ENCODE results near the gene SPCS1. TPM values are rescaled to one million over a fixed set of nuclear protein-coding genes. Genes with fewer than 3 reads are reported as not detected.
"Not testable (repeated sequence)": the region's sequence is repeated elsewhere in the genome, so short reads cannot be mapped to it uniquely, and the experiment has no call there.

The SPCS1 gene
- total RNA-seq, 1 donor from 2014 or later, result 62.4 TPM

GRCh38 chr3:52671676-52672075 lies 34.2 kb upstream of the SPCS1 start:
- H3K27me3 Mint-ChIP-seq (ENCODE audit: unreplicated experiment), result no peaks in the 10 kb centered on the region
- H3K9me3 Mint-ChIP-seq (ENCODE audit: unreplicated experiment), result peaks cover 1% of the 10 kb centered on the region
- no peaks in the 10 kb centered on the region for H3K4me1 Mint-ChIP-seq (ENCODE audit: low read depth, unreplicated experiment)
- H3K4me3 Mint-ChIP-seq (ENCODE audit: unreplicated experiment), result no peak overlapping the region
- no peak overlapping the region for H3K27ac Mint-ChIP-seq (ENCODE audit: unreplicated experiment)
- DNase-seq, result no peak
- peaks cover 10% of the 10 kb centered on the region for H3K36me3 Mint-ChIP-seq (ENCODE audit: unreplicated experiment)
- TF ChIP-seq, protein P1, sequence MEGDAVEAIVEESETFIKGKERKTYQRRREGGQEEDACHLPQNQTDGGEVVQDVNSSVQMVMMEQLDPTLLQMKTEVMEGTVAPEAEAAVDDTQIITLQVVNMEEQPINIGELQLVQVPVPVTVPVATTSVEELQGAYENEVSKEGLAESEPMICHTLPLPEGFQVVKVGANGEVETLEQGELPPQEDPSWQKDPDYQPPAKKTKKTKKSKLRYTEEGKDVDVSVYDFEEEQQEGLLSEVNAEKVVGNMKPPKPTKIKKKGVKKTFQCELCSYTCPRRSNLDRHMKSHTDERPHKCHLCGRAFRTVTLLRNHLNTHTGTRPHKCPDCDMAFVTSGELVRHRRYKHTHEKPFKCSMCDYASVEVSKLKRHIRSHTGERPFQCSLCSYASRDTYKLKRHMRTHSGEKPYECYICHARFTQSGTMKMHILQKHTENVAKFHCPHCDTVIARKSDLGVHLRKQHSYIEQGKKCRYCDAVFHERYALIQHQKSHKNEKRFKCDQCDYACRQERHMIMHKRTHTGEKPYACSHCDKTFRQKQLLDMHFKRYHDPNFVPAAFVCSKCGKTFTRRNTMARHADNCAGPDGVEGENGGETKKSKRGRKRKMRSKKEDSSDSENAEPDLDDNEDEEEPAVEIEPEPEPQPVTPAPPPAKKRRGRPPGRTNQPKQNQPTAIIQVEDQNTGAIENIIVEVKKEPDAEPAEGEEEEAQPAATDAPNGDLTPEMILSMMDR (IDR thresholded peaks at IDR 0.05; ENCODE audit: partially characterized antibody, unreplicated experiment), result no peak

GRCh38 chr3:52676201-52676600 lies 29.7 kb upstream of the SPCS1 start:
- not testable (repeated sequence) for H3K4me3 Mint-ChIP-seq (ENCODE audit: unreplicated experiment); H3K4me1 Mint-ChIP-seq (ENCODE audit: low read depth, unreplicated experiment); DNase-seq; H3K27ac Mint-ChIP-seq (ENCODE audit: unreplicated experiment); H3K9me3 Mint-ChIP-seq (ENCODE audit: unreplicated experiment); H3K27me3 Mint-ChIP-seq (ENCODE audit: unreplicated experiment)
- peaks cover 12% of the 10 kb centered on the region for H3K36me3 Mint-ChIP-seq (ENCODE audit: unreplicated experiment)

DNA sequence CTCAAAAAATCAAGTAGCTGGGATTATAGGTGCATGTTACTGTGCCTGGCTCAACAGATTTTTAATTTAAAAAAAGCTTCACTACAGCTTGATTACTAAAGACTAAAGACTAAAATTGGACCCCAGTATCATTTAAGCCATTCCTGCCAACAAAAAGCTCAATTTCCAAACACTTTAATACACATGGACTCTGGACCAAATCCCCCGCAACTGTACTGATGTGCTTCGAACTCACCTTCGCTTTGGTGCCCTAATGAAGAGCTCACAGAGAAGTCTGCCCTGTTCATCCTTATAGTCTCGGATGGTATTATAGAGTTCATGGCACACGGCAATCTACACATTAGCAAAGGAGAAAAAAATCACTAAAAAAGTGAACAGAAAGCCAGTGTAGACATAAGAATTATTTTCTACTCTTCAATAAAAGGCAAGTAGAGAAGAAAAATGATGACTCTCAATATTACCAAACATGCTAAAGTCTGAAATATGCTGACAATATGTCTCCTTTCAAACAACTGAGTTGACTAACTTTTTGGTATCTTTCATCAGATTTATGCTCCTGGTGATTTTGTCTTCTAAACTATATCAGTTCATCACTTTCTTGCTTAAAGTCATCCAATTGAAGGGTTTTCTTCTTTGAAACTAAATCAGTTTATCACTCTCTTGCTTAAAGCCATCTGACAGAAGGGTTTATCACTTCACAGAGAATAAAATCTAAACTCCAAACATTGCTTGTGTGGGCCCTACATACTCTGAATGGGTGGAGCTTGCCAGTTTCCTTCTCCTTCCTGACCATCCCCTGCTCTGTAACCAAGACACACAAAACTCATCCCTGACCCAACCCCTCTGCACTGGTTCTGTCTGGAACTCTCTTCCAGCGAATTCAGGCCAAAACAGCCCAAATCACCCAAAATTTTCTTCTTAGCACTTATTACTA lies 27.4 kb upstream of the SPCS1 start:
- H3K27ac Mint-ChIP-seq (ENCODE audit: unreplicated experiment), result peak overlapping the region; percentile 48
- no peak overlapping the region for H3K4me3 Mint-ChIP-seq (ENCODE audit: unreplicated experiment)
- H3K27me3 Mint-ChIP-seq (ENCODE audit: unreplicated experiment), result no peaks in the 10 kb centered on the region
- peaks cover 11% of the 10 kb centered on the region for H3K36me3 Mint-ChIP-seq (ENCODE audit: unreplicated experiment)
- TF ChIP-seq, protein P1 (IDR thresholded peaks at IDR 0.05; ENCODE audit: partially characterized antibody, unreplicated experiment), result no peak
- H3K4me1 Mint-ChIP-seq (ENCODE audit: low read depth, unreplicated experiment), result peaks cover 16% of the 10 kb centered on the region
- peaks cover 1% of the 10 kb centered on the region for H3K9me3 Mint-ChIP-seq (ENCODE audit: unreplicated experiment)
- DNase-seq, result no peak

DNA sequence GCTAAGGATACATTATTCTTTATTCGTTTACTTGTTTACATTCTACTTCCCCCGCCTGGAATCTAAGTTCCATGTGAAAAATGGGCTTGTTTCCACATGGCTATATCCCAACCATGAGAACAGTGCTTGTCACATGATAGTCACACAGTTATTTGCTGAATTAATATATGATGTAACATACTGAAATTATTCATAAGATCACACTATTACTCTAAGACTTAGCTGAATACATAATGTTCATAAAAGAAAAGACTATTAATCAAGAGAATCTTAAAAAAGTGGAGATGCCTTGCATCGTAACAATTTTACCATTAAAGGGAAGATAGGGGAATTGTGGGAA lies 26.7 kb upstream of the SPCS1 start:
- TF ChIP-seq, protein P1 (IDR thresholded peaks at IDR 0.05; ENCODE audit: partially characterized antibody, unreplicated experiment), result no peak
- Mint-ChIP-seq H3K27me3 (ENCODE audit: unreplicated experiment) (no peaks in the 10 kb centered on the region), H3K4me1 (ENCODE audit: low read depth, unreplicated experiment) (peaks cover 17% of the 10 kb centered on the region), H3K36me3 (ENCODE audit: unreplicated experiment) (peaks cover 11% of the 10 kb centered on the region), H3K27ac (ENCODE audit: unreplicated experiment) (peak overlapping the region; percentile 48), H3K4me3 (ENCODE audit: unreplicated experiment) (no peak overlapping the region), H3K9me3 (ENCODE audit: unreplicated experiment) (peaks cover 1% of the 10 kb centered on the region)
- DNase-seq, result no peak

DNA sequence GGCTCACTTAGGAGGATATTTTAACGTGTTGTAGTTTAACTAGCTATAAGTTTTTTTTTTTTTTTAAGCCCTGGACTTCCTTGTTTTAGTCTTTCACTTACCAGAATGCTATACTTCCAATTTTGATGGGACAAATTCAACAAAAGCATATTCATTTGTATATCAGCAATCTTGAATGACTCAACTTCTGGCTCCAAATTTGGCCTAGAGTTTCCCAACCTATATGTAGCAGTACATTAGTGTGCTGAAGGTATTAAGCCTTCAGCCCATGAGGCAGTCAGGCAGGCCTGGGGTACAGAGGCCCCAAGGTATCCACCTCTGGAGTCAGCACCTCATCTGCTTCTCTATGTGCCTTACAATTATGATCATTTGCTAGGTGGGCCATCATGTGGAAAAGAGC lies 26.1 kb upstream of the SPCS1 start:
- TF ChIP-seq, protein P1 (IDR thresholded peaks at IDR 0.05; ENCODE audit: partially characterized antibody, unreplicated experiment), result no peak
- peaks cover 21% of the 10 kb centered on the region for H3K4me1 Mint-ChIP-seq (ENCODE audit: low read depth, unreplicated experiment)
- H3K4me3 Mint-ChIP-seq (ENCODE audit: unreplicated experiment), result no peak overlapping the region
- peaks cover 11% of the 10 kb centered on the region for H3K36me3 Mint-ChIP-seq (ENCODE audit: unreplicated experiment)
- H3K9me3 Mint-ChIP-seq (ENCODE audit: unreplicated experiment), result peaks cover 1% of the 10 kb centered on the region
- DNase-seq, result no peak
- H3K27ac Mint-ChIP-seq (ENCODE audit: unreplicated experiment), result no peak overlapping the region
- no peaks in the 10 kb centered on the region for H3K27me3 Mint-ChIP-seq (ENCODE audit: unreplicated experiment)
